K562 (cell line): Measurements from ENCODE around the gene SLC15A5. TPM values are rescaled to one million over a fixed set of nuclear protein-coding genes. Genes with fewer than 3 reads are reported as not detected.

ENCODE experiments used
- ATAC-seq: fragments of 200-7000 bp; cut with Tn5 transposase; 3 replicates; pipeline ENCODE4 v1.9.1; 2020; ENCODE audit warnings: moderate library complexity
- BruUV-seq: library from RNA; stranded (reverse); fragments of 400-500 nt; replicated peaks from 2 replicates; lab custom pipeline; 2021; lab: Mats Ljungman, UMichigan
- CTCF ChIA-PET: fragments of 300-600 bp; formaldehyde crosslinking; extraction: SDS; loops from one replicate; lab custom pipeline; 2021; ENCODE audit warnings: low intra/inter-chr PET ratio; lab: Yijun Ruan, JAX
- POLR2A ChIA-PET: fragments of 300-600, 350-650 bp; sonication (Branson Sonifier 250); formaldehyde crosslinking; extraction: SDS; loops from one replicate; lab custom pipeline; 2021; ENCODE audit warnings: antibody characterized with exemption, inconsistent platforms; lab: Yijun Ruan, JAX
- DNase-seq, 4 experiments: peaks; one replicate each; pipeline versions ENCODE4 v3.0.0 to v3.0.0-alpha.2; 2011 to 2018; ENCODE audit warnings: low spot score in 3 of 4, mixed read lengths in 3 of 4; ENCODE audit errors: extremely low read depth in 1 of 4
- FAIRE-seq: peaks from 2 replicates; lab custom pipeline; 2011; peaks lifted over from hg19 to GRCh38; lab: Jason Lieb, UNC
- H2AFZ ChIP-seq: 2 replicates; pipeline ENCODE4 v1.6.0; 2011; ENCODE audit warnings: low read depth, low read length, control low read depth, inconsistent platforms
- H3K27ac ChIP-seq: fragments of 200-600 bp; 3 replicates; pipeline ENCODE4 v1.8.0; 2011; ENCODE audit warnings: low read depth, mild to moderate bottlenecking, control low read depth, inconsistent platforms, low read length, moderate library complexity, mixed read lengths; ENCODE audit errors: extremely low read depth
- H3K27me3 ChIP-seq, 2 experiments: fragments of 300-600 bp in 1 of 2; 2 replicates in 1 of 2; 3 replicates in 1 of 2; pipeline versions ENCODE4 v1.6.0 to v1.8.0; 2011; ENCODE audit warnings: inconsistent platforms in 2 of 2, low read length in 2 of 2, mild to moderate bottlenecking in 1 of 2, mixed read lengths in 1 of 2, moderate library complexity in 1 of 2; ENCODE audit not compliant: control insufficient read depth in 2 of 2, insufficient read depth in 2 of 2
- H3K36me3 ChIP-seq: fragments of 300-600 bp; 3 replicates; pipeline ENCODE4 v1.8.0; 2011; ENCODE audit warnings: mild to moderate bottlenecking, low read length, inconsistent platforms; ENCODE audit not compliant: control insufficient read depth, insufficient read depth
- H3K4me1 ChIP-seq, 2 experiments: fragments of 200-600 bp in 1 of 2; replicated peaks in 1 of 2; 2 replicates in 1 of 2; 3 replicates in 1 of 2; pipeline versions ENCODE4 v1.5.1 to v1.8.0; 2011; ENCODE audit warnings: inconsistent platforms in 2 of 2, low read length in 2 of 2, mild to moderate bottlenecking in 1 of 2, mixed read lengths in 1 of 2, moderate library complexity in 1 of 2; ENCODE audit not compliant: control insufficient read depth in 2 of 2, insufficient read depth in 2 of 2
- H3K4me2 ChIP-seq: 2 replicates; pipeline ENCODE4 v1.6.1; 2011; ENCODE audit warnings: low read length, control low read depth, inconsistent platforms, mixed read lengths; ENCODE audit not compliant: insufficient read depth
- H3K4me3 ChIP-seq: fragments of 200-600 bp; sonication (generic), shearing (Covaris generic); 2 replicates; pipeline ENCODE4 v1.5.1; 2016; ENCODE audit warnings: control low read depth, inconsistent platforms
- H3K79me2 ChIP-seq: fragments of 200-600 bp; 3 replicates; pipeline ENCODE4 v1.8.0; 2011; ENCODE audit warnings: low read length, inconsistent platforms; ENCODE audit not compliant: control insufficient read depth, insufficient read depth
- H3K9ac ChIP-seq, 2 experiments: 2 replicates each; pipeline versions ENCODE4 v1.6.0 to v1.6.1; 2011; ENCODE audit warnings: low read depth in 2 of 2, low read length in 2 of 2, control low read depth in 1 of 2, inconsistent platforms in 1 of 2, mild to moderate bottlenecking in 1 of 2, mixed read lengths in 1 of 2; ENCODE audit not compliant: insufficient read depth in 1 of 2
- H3K9me1 ChIP-seq: one replicate; pipeline ENCODE4 v1.6.0; 2011; ENCODE audit warnings: inconsistent platforms, mild to moderate bottlenecking, low read length, moderate library complexity; ENCODE audit not compliant: control insufficient read depth, insufficient read depth
- H3K9me3 ChIP-seq: replicated peaks from 2 replicates; pipeline ENCODE4 v1.5.1; 2011; ENCODE audit warnings: low read depth, low read length, inconsistent platforms; ENCODE audit not compliant: control insufficient read depth, insufficient read depth
- H4K20me1 ChIP-seq: replicated peaks from 2 replicates; pipeline ENCODE4 v1.6.1; 2011; ENCODE audit warnings: low read length, inconsistent platforms, mixed read lengths; ENCODE audit not compliant: control insufficient read depth, insufficient read depth
- PRPF4 ChIP-seq: fragments of 200-400 bp; formaldehyde crosslinking; IDR thresholded peaks from one replicate; pipeline ENCODE4 v1.6.1; 2017; ENCODE audit warnings: low read length, low read depth, mild to moderate bottlenecking; ENCODE audit not compliant: insufficient read depth, poor library complexity, severe bottlenecking
- RAD21 ChIP-seq, 2 experiments: fragments of 250-450 bp in 1 of 2; fragments of 450-650 bp in 1 of 2; sonication (Bioruptor Pico) in 1 of 2; formaldehyde crosslinking in 1 of 2; IDR thresholded peaks in 1 of 2; conservative IDR thresholded peaks in 1 of 2; 2 replicates each; pipeline versions ENCODE4 v1.4.0 to v1.8.0; 2020 to 2022; ENCODE audit warnings: mild to moderate bottlenecking in 2 of 2, moderate library complexity in 1 of 2
- WGBS: fragments of 100-300 bp; shearing (Covaris generic); methylation state at CpG from one replicate; pipeline ENCODE4 v1.1.6; 2016; ENCODE audit warnings: low coverage, mixed read lengths; ENCODE audit not compliant: insufficient coverage; ENCODE audit errors: missing lambda C conversion rate; 5-methylcytosine and 5-hydroxymethylcytosine counted together
- in situ Hi-C: fragments of 300-500 bp; cut with MboI; formaldehyde crosslinking; loops from 4 replicates; pipeline ENCODE4 v1.15.0; 2018; ENCODE audit warnings: inconsistent platforms, mixed read lengths
- intact Hi-C: fragments of 100-400 bp; cut with micrococcal nuclease; formaldehyde crosslinking; loops from 2 replicates; pipeline ENCODE4 v1.14.2; 2022
- polyA plus RNA-seq, 8 experiments: library from polyadenylated mRNA; depleted of rRNA in 4 of 8; stranded (reverse) in 5 of 8; unstranded in 3 of 8; fragments of >200 nt; fragmentation: Nextera tagmentation in 2 of 8; fragmentation: Illumina TruSeq in 1 of 8; extraction: Ambion mirVana in 2 of 8; extraction: Trizol in 1 of 8; gene quantifications; 2 replicates each; pipeline versions ENCODE4 v1.2.1 to v1.2.3, GENCODE V29; 2011 to 2014; ENCODE audit warnings: inconsistent platforms in 1 of 8, missing spikeins in 1 of 8
- total RNA-seq, 7 experiments: library from RNA; depleted of rRNA in 6 of 7; stranded (reverse); fragments of >200 nt in 6 of 7; fragmentation: Illumina TruSeq in 2 of 7; extraction: Trizol in 2 of 7; gene quantifications; 2 replicates each; pipeline versions ENCODE4 v1.2.1 to v1.2.3, GENCODE V29; 2011 to 2021; ENCODE audit warnings: low replicate concordance in 1 of 7
- TF ChIP-seq, protein P1 (sequence below), 3 experiments: IDR thresholded peaks in 2 of 3; conservative IDR thresholded peaks in 1 of 3; 2 replicates each; pipeline ENCODE4 v1.5.1; 2011 to 2012; ENCODE audit warnings: low read length in 3 of 3, mild to moderate bottlenecking in 3 of 3, control low read depth in 2 of 3, improper control_type of control experiment in 1 of 3, inconsistent platforms in 1 of 3, low read depth in 1 of 3, mixed read lengths in 1 of 3, moderate library complexity in 1 of 3; ENCODE audit not compliant: insufficient read depth in 2 of 3
- TF ChIP-seq, protein P2 (sequence below): sonication (generic); formaldehyde crosslinking; IDR thresholded peaks from 2 replicates; pipeline ENCODE4 v1.8.0; 2023; ENCODE audit warnings: mild to moderate bottlenecking, missing genetic modification reagents

The SLC15A5 gene
- total and polyA plus RNA-seq, 9 of the 15 experiments (the other 6 are each of a cell fraction or from before 2014, with no cell fraction given) = not detected

GRCh38 chr12:16189849-16190248 is 87.6 kb downstream of the SLC15A5 start:
- DNase-seq (peak in 1 of 4 experiments; percentile 10), FAIRE-seq (no peak), ATAC-seq (no peak)
- Histone ChIP-seq H3K9me3 (no peaks in the 10 kb centered on the region), H3K4me2 (no peak overlapping the region), H3K9me1 (no peaks in the 10 kb centered on the region), H3K27me3 (no peaks in the 10 kb centered on the region), H3K9ac (no peak overlapping the region), H3K4me3 (no peak overlapping the region), H3K4me1 (no peaks in the 10 kb centered on the region), H3K36me3 (no peaks in the 10 kb centered on the region), H3K79me2 (no peaks in the 10 kb centered on the region), H2AFZ (no peak overlapping the region), H4K20me1 (no peaks in the 10 kb centered on the region), H3K27ac (no peak overlapping the region)
- no TSS peak for BruUV-seq
- TF ChIP-seq, protein P1, sequence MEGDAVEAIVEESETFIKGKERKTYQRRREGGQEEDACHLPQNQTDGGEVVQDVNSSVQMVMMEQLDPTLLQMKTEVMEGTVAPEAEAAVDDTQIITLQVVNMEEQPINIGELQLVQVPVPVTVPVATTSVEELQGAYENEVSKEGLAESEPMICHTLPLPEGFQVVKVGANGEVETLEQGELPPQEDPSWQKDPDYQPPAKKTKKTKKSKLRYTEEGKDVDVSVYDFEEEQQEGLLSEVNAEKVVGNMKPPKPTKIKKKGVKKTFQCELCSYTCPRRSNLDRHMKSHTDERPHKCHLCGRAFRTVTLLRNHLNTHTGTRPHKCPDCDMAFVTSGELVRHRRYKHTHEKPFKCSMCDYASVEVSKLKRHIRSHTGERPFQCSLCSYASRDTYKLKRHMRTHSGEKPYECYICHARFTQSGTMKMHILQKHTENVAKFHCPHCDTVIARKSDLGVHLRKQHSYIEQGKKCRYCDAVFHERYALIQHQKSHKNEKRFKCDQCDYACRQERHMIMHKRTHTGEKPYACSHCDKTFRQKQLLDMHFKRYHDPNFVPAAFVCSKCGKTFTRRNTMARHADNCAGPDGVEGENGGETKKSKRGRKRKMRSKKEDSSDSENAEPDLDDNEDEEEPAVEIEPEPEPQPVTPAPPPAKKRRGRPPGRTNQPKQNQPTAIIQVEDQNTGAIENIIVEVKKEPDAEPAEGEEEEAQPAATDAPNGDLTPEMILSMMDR (IDR thresholded peaks at IDR 0.05 in 2 of 3, conservative IDR thresholded peaks at IDR 0.05 in 1 of 3; ENCODE audit: insufficient read depth in 2 of 3, low read depth in 1 of 3, low read length in 3 of 3) = 0 out of 6 replicates have a peak, but pooled peaks of 1 of the 3 experiments have one; percentile 11
- TF ChIP-seq RAD21 (CRISPR knock-in tag; conservative IDR thresholded peaks at IDR 0.05 in 1 of 2, IDR thresholded peaks at IDR 0.05 in 1 of 2) = peak; percentile 15 to 60; a peak in 2 of 4 replicates
- TF ChIP-seq, protein P2, sequence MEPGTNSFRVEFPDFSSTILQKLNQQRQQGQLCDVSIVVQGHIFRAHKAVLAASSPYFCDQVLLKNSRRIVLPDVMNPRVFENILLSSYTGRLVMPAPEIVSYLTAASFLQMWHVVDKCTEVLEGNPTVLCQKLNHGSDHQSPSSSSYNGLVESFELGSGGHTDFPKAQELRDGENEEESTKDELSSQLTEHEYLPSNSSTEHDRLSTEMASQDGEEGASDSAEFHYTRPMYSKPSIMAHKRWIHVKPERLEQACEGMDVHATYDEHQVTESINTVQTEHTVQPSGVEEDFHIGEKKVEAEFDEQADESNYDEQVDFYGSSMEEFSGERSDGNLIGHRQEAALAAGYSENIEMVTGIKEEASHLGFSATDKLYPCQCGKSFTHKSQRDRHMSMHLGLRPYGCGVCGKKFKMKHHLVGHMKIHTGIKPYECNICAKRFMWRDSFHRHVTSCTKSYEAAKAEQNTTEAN (CRISPR knock-in tag) = no peak
- no peak for TF ChIP-seq PRPF4
- intact Hi-C loops (loop anchor here (10.0 kb wide), 1 partner anchor 175 kb away; no protein-coding TSS in a partner anchor), in situ Hi-C loops (no loop called here)
- 2% methylated on average over 5 of the region's 5 CpGs for WGBS
- CTCF ChIA-PET = no interaction called here
- POLR2A ChIA-PET = no interaction called here
